ENCODE measurements around the gene DQX1. TPM values are rescaled to one million over a fixed set of nuclear protein-coding genes. Genes with fewer than 3 reads are reported as not detected.

The DQX1 gene
- total and polyA plus RNA-seq, 2 of the 8 experiments (the other 6 are each of a cell fraction or from before 2014, with no cell fraction given) = 0.76 to 1.1 TPM

DNA sequence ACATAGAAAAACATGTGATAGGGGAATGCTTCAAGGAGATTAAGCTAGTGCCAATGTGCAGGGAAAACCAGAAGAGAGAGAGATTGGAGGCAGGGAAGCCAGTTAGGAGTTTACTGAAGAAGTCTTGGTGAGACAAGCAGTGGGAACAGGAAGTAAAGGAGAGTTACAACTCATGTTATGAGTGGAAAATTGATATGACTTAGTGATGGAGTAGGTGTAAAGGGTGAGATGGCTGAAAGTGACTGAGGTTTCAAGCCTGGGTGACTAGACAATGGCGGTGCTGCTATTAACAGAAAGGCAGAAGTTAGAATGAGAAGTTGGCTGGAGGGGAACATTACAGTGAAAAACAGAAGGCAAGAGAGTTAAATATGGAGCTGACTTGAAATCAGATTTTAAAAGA lies 45.0 kb upstream of the DQX1 start (continued):
- no peak for TF ChIP-seq EP300 (IDR thresholded peaks at IDR 0.05; ENCODE audit: borderline replicate concordance in 1 of 2, low read depth in 2 of 2, low read length in 2 of 2)
